ENCODE results near the gene SNX30.

The SNX30 gene

DNA sequence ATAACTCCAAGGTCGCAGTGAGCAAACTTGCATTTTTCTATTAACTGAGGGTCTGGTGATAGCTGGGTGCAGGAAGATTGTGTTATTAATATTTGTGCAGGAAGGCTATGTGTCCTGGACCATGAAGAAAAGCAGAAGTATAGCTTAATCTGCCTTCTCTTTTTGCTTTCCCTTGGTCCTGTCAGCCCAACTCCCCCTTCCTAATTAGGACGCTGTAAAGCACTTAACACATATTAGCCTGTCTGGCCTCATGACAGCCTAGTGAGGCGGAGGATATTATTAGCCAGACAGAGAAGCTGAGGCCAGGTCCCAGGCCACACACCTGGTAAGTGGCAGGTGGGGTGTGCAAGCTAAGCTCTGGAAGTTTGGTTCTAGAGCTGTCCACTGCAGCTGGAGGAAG lies 110.6 kb downstream of the SNX30 start:
- no peak for DNase-seq

GRCh38 chr9:112861638-112862555 lies 111.3 kb downstream of the SNX30 start:
- DNase-seq = no peak

GRCh38 chr9:112863214-112863613 lies 112.7 kb downstream of the SNX30 start:
- no peak for DNase-seq

DNA sequence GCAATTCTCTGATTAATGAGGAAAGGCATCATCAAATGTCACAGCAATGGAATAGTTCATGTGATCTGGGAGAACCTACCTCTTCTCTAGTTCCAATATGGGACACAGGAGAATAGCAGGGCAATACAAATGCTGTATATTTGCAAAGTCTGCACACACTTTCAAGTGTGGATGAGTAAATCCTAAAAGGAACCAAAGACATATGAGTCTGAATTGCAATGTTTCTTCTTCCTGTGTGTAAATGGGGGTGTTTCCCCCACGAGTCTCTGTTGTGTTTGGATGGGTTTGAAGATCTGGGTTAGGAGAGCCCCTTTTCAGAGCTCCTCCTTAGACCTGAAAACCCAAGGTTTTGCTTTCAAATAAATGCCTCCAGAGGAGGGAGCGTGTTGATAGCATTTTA lies 113.2 kb downstream of the SNX30 start:
- no peak for DNase-seq

GRCh38 chr9:112864403-112864802 lies 113.8 kb downstream of the SNX30 start:
- DNase-seq = no peak

- DNase-seq = no peak
These were observed 114.4 kb downstream of the SNX30 start for GRCh38 chr9:112864982-112865381.

DNA sequence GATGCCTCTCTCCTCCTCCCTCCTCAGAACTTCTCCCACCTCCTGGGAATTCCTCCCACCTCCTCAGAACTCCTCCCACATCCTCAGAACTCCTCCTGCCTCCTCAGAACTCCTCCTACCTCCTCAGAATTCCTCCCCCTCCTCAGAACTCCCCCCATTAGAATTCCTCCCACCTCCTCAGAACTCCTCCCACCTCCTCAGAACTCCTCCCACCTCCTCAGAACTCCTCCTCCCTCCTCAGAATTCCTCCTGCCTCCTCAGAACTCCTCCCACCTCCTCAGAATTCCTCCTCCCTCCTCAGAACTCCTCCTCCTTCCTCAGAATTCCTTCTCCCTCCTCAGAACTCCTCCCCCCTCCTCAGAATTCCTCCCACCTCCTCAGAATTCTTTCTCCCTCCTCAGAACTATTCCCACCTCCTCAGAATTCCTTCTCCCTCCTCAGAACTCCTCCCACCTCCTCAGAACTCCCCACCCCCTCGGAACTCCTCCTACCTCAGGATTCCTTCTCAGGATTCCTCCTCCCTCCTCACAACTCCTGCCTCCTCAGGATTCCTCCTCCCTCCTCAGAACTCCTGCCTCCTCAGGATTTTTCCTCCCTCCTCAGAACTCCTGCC lies 116.2 kb downstream of the SNX30 start:
- DNase-seq = no peak

- DNase-seq = no peak
These were observed 116.9 kb downstream of the SNX30 start for GRCh38 chr9:112867275-112867991.

- no peak for DNase-seq
These were observed 117.9 kb downstream of the SNX30 start for GRCh38 chr9:112868461-112868860.

- DNase-seq = no peak
These were observed 118.5 kb downstream of the SNX30 start for GRCh38 chr9:112869041-112869529.

DNA sequence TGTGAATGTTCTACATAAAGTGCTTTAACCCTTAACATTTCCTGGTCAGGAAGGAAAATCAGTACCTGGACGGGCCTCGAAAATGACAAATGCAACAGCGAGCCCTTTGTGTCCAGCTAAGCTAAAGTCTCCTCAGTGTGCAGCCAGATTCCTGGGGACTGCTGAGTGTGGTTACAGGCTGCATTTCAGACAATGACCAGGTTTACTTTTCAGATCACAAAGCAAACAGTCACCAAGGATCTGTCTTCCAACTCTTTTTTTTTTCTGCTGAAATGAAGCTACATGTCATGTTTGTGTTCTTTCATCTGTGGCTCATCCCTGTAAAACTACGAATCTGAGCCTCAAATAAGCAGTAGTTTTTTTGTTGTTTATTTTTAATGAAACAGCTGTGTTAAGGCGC lies 119.4 kb downstream of the SNX30 start:
- DNase-seq = no peak

GRCh38 chr9:112870556-112870955 lies 120.0 kb downstream of the SNX30 start:
- no peak for DNase-seq

DNA sequence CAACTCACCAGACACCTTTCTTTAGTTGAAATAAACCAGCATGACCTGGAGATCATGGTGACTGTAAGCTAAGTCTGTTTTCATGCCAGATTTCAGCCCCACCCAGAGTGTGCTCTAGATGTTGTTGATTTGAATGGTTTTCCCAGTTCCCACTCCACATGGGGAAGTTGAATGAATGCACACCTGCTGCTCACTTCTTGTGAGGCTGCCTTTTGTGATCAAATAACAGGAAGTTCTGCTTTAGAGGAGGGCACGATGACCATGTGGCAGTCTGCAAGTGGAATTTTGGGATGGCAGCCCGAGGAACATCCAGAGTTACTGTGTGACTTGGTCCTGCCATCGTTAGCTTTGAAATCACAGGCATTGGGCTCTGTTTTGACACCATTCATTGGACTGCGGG lies 121.5 kb downstream of the SNX30 start:
- no peak for DNase-seq

- no peak for DNase-seq
These were observed 123.3 kb downstream of the SNX30 start for GRCh38 chr9:112873773-112874405.

DNA sequence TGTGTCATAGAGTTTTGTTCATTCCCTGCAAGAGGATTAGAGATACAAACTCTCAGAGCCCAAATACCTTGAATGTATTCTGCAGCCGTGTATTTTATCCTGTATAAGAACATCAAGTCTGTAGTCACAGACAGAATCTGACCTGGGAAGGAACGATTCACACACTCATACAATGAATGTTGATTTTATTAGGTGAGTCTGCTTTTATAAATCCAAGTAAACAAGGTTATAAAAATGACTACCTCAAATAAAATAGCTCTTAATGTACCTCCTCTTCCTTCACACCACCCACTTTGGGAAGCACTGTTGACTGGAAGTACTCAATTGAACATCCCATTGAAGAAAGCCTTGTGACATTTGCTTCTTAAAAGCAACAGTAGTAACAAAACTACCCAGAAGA lies 128.2 kb downstream of the SNX30 start:
- DNase-seq = no peak

GRCh38 chr9:112880650-112881049 lies 130.1 kb downstream of the SNX30 start:
- no peak for DNase-seq

DNA sequence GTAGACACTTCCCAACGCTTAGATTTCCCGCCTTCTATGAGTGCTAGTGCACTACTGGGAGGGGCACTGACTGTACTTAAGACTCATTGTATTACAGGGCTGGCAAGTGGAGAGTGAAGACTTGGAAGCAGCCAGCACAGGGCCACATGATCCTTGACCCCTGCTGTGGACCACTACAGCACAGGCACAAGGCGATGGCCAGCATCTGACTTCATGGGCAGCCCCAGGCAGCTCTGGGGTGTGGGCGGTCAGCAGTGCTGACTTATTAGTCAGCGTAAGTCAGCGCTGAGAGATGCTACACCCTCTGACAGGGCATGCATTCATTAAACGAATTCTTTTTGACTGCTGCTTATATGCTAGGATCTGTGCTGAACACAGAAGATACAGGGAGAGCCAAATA lies 130.8 kb downstream of the SNX30 start:
- no peak for DNase-seq

- no peak for DNase-seq
These were observed 133.5 kb downstream of the SNX30 start for GRCh38 chr9:112884101-112884500.

GRCh38 chr9:112884721-112885120 lies 134.2 kb downstream of the SNX30 start:
- DNase-seq = no peak

GRCh38 chr9:112885324-112885723 lies 134.8 kb downstream of the SNX30 start:
- no peak for DNase-seq

DNA sequence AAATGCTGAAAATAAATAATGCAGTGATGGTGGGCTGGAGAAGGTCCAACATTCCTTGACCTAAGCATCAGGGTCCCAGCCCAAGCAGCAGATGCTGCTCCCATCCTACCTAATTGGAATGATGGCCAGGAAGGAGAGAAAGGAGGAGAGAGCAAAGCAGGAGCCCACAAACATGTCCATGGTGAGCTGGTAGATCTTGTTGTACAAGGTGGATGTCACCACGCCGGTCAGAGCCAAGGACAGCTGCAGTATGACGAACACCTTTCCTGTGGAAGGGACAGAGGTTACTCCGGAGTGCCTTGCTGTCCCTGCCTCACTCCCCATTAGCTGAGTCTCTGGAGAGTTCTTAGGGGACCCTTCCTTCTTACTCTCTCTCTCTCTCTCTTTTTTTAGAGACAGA lies 135.8 kb downstream of the SNX30 start:
- DNase-seq = no peak

DNA sequence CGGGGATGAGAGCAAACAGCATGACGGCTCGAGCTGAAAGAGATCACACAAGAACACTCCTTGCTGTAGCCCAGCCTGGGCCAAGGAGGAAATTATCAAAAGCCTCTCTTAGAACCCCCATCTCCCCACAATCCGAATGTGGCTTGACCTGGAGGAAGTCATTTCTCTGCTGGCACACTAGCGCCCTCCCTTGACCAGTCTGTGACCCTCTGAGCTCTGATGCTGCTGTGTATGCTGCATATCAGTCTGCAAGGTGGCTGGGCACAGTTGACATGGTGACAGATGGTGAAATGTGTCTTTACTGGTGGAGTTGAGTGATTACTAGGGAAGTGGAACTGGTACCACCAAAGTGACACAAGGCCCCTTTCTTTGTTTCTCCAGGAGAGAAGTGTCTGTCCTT lies 136.8 kb downstream of the SNX30 start:
- no peak for DNase-seq

All from activated effector memory CD4-positive, alpha-beta T cell treated with Interleukin-2 at 50 U/mL for 16 hours (primary cell).